ENCODE data around the gene MASP1. TPM values are rescaled to one million over a fixed set of nuclear protein-coding genes. Genes with fewer than 3 reads are reported as not detected.

MASP1 gene
- 8.7 TPM for polyA plus RNA-seq (ENCODE audit: insufficient read length)
- long read RNA-seq, donor 1 = 0 reads
- long read RNA-seq, donor 2 = 0 reads
- long read RNA-seq, donor 3, full-length matches to known transcripts = 1 of 1 reads
- long read RNA-seq, donor 3, partial matches to known transcripts = 0 of 1 reads
- long read RNA-seq, donor 3, other reads (novel, unspliced or antisense) = 0 of 1 reads
- long read RNA-seq, donor 4 = 0 reads
- long read RNA-seq, donor 5, full-length matches to known transcripts = 2 of 2 reads
- long read RNA-seq, donor 5, partial matches to known transcripts = 0 of 2 reads
- long read RNA-seq, donor 5, other reads (novel, unspliced or antisense) = 0 of 2 reads
- long read RNA-seq, donor 6, partial matches to known transcripts = 0 of 1 reads
- long read RNA-seq, donor 6, other reads (novel, unspliced or antisense) = 0 of 1 reads
- long read RNA-seq, donor 7, full-length matches to known transcripts = 3 of 3 reads
- long read RNA-seq, donor 7, partial matches to known transcripts = 0 of 3 reads
- long read RNA-seq, donor 7, other reads (novel, unspliced or antisense) = 0 of 3 reads
- long read RNA-seq, donor 8 = 0 reads

- peak; percentile 42 for DNase-seq
These were observed at the start of gene MASP1 for GRCh38 chr3:187291512-187292132. Gene MASP1 (minus strand): TSS chr3:187291737. CDS start chr3:187291632, 105 bp downstream.

GRCh38 chr3:187340578-187340977 is 49.0 kb upstream of the MASP1 start:
- no peak for DNase-seq

DNA sequence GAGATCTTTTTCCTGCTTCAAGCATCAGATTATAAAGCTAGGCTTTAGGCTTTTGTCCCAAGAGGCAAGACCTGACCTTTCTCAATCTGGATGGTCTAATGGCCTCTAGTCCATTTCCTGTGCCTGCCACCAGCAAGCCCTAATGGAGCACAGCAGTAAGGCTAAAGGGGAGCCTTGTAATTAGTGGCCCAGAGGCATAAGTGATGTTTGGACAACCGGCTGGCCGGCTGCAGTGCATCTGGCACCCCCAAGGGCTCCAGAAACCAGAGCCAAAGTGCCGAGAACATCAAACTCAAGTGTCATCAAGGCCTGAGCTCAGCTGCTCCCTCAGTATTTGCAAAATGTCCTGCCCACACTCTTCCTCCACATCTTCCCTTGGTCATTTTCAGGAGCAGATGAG is 44.8 kb upstream of the MASP1 start:
- DNase-seq = no peak

GRCh38 chr3:187334904-187335303 is 43.4 kb upstream of the MASP1 start:
- DNase-seq = no peak

DNA sequence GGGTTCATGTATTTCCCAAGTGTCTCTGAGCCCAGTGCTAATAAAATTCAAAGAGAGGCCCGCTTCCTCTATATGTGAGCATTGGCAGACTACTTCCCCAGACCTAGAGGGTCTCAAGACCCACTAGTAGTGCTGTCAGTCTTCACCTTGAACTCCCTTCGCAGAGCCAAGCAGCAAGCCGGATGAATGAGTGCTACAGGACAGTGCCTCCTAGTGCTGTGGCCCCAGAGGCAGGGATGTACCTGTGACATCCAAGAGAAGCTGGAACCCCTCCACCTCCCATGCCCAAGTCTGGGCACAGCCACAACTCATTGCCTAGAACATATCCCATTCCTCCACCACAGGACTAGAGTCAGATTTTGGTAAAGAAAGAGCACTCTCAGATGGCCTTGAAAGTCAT is 37.2 kb upstream of the MASP1 start:
- no peak for DNase-seq

DNA sequence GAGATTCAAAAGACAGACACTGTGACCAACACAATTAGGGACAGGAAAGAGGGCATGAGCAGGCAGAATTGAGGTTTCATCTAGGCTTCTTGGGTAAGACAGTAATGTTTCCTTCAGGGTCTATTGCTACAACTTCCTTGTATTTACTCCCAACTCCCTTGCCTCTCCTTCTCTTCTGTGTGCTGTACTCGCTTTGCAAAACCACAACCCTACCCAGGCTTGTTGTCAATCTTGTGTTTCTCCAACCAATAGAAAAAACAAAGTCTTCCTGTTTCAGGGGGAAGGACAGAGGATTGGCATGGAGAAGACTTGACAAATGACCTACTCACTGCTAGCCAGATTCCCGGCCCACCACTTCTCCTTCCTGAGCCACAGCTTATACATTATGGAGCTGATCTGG is 36.3 kb upstream of the MASP1 start:
- DNase-seq = no peak

- DNase-seq = no peak
These were observed 34.1 kb upstream of the MASP1 start for GRCh38 chr3:187325632-187326031.

DNA sequence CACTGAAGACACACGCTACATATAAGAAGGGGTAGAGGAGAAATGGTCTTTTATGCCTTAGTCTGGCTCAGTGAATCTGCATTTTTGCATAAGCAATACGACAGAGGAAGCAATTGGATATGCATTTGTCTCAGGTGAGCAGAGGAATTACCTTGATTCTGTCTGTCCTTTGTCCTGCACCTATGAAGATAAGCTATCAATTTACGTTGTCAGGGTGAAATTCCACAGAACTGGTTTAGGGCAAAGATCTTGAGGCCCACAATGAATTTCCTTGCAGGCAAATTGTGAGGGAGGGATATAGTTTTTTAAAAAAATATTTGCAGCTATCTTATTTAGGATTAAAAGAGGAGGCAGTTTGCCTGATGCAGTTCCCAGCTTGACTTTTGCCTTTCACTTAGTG is 31.6 kb upstream of the MASP1 start:
- DNase-seq = no peak

DNA sequence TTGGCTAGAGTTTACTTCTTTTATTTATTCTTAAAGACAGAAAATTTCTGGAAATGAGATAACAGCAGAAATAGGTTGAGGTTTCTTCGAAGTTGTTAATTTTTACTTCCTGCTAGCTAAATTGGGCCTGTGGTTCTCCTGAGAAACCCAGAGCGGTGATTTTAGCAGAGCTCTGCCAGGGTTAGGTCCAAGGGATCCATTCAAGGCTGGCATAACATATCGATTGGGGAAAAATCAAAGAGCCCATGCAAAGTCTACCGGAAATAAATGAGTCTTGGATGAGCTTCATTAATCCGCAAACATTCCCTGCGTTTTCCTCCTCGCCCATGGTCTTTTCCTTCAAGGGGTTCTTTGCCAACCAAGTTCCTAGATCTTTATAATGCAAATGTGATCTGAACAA is 30.8 kb upstream of the MASP1 start:
- DNase-seq = no peak

DNA sequence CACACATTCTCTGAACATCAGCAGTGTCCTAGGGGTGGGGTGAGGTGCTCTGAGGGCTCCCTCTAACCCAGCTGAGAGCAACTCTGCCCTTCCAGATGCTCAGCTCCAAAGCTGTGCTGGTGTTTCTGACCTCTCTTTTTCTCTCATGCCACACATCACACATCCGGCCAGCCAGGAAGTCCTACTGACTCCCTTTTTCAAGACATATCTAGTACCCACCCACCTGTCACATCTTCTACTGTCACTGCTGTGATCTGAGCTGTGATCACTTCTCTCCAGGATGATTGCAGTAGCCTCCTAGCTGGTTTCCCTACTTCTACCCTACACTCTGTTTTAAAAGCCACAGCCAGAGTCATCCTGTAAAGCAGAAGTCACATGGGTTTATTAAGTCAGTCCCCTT is 30.2 kb upstream of the MASP1 start:
- DNase-seq = no peak

DNA sequence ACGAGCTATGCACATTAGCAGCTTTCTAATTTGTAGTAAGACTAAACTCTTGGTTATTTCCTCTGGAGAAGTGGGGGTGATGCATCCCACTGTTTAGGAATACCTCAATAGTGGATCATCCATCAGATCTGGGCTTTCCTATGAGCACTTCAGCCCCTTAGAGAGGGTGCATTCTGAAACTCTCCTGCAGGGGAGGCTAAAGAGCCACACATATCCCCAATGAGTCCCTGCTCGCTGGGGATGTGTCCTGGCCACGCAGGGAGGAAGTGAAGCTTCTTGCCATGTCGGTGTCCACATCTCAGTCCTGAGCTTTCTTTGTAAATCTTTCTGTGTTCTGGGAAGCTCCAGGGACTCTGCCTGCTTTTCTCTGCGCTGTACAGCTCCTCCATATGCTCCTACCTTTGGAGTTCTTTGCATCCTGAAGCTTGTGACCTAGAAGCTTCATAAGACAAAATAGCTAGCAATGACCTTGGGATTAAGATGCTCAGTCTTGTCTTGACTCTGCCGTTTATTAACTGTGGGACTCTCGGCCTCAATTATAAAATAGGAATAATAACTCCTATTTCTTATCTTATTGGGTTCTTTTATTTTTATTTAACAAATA is 28.3 kb upstream of the MASP1 start:
- peak; percentile 68 for DNase-seq

- peak; percentile 50 for DNase-seq
These were observed 27.5 kb upstream of the MASP1 start for GRCh38 chr3:187318819-187319616.

GRCh38 chr3:187315872-187316271 is 24.3 kb upstream of the MASP1 start:
- no peak for DNase-seq

- DNase-seq = no peak
These were observed 22.6 kb upstream of the MASP1 start for GRCh38 chr3:187314176-187314575.

GRCh38 chr3:187310954-187311470 is 19.5 kb upstream of the MASP1 start:
- DNase-seq = no peak

DNA sequence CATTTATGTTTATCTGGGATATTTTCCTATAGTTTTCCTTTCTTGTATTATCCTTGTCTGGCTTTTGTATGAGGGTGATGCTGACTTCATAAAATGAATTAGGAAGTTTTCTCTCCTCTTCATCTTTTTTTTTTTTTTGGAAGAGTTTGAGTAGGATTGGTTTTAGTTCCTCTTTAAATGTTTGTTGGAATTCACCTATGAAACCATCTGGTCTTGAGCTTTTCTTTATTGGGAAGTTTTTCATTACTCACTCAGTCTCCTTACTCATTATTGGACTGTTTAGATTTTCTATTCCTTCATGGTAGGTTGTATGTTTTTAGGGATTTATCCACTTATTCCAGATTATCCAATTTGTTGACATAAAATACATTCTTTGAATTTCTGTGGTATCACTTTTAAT is 18.7 kb upstream of the MASP1 start:
- DNase-seq = no peak

DNA sequence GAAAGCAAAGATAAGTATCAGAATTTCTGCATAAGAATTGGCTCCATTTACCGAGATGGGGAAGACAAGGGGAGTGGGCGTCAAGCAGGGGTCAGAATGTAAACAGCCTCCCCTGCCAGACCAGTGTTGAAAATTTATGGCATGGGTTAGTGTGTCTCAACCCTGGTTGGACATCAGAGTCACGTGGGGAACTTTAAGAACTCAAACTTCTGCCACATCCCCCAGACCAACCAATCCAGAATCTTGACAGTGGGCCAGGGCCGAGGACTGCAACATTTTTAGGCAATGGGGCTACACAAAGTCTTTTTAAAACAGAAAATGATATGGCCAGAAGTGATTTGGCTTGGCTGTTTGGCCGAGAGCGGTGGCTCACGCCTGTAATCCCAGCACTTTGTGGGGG is 14.3 kb upstream of the MASP1 start:
- DNase-seq = peak; percentile 55

GRCh38 chr3:187299611-187300010 is 8.1 kb upstream of the MASP1 start:
- no peak for DNase-seq

- no peak for DNase-seq
These were observed 5.4 kb upstream of the MASP1 start for GRCh38 chr3:187296911-187297310.

DNA sequence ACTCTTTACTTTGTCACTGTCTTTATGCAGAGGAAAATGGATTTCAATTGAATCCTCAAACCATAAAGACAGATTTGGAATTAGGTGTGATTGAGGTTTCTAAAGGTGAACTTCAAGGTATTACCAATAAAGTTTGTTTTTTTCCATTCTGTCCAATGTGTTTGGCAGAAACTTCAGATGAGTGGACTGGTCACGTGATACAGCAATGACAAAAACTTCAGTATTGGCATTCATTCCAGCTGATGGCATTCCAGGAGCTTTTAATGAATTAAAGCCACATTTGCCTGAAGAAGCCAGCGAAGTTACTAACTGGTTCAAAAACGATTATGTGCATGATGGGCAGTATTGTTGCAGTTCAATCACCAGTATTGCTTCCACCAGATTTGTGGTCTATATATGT is 4.5 kb upstream of the MASP1 start:
- no peak for DNase-seq

DNA sequence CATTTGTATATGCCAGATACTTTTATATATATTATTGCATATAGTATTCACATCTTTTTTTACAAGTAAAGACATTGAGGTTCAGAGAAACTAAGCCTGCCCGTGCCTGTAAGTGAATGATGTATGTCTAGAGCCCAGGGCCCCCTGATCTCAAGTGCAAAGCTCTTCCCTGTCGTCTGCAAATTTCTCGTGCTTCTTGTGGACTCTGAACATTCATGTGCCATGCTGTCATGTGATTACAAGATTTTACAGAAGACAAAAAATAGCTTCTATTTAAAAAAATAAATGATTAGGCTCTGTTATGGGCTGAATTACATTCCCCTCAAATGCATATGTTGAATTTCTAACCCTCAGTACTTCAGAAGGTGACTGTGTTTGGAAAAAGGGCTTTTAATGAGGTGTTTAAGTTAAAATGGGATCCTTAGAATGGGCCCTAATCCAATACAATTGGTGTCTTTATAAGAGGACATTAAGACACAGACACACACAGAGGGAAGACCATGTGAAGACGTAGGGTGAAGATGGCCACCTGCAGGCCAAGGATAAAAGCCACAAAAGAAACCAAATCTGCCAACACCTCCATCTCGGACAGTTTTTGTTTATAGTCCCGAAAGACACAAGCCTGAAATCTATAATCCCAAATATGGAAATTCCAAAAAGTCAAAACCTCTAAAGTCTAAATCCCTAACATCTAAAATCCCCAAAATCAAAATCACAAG is 3.9 kb upstream of the MASP1 start:
- DNase-seq = no peak
